K562 (cell line): ENCODE measurements around the gene STX3. TPM values are rescaled to one million over a fixed set of nuclear protein-coding genes. Genes with fewer than 3 reads are reported as not detected.

Experiments used
- BRCA1 ChIP-seq, 2 experiments: fragments of 450-650 bp in 1 of 2; sonication (generic) in 1 of 2; formaldehyde crosslinking in 1 of 2; IDR thresholded peaks; 2 replicates each; pipeline versions ENCODE4 v1.5.0 to v1.6.1; 2017 to 2020; ENCODE audit warnings: mild to moderate bottlenecking in 1 of 2, missing genetic modification reagents in 1 of 2
- DPF2 ChIP-seq: fragments of 450-650 bp; IDR thresholded peaks from 2 replicates; pipeline ENCODE4 v1.6.1; 2016
- EP400 ChIP-seq: fragments of 450-650 bp; IDR thresholded peaks from 2 replicates; pipeline ENCODE4 v1.6.1; 2017; ENCODE audit warnings: antibody characterized with exemption, mild to moderate bottlenecking, moderate library complexity
- GABPB1 ChIP-seq: sonication (generic); formaldehyde crosslinking; IDR thresholded peaks from 2 replicates; pipeline ENCODE4 v1.8.0; 2022; ENCODE audit warnings: mild to moderate bottlenecking, missing genetic modification reagents
- GTF2A2 ChIP-seq: IDR thresholded peaks from 2 replicates; pipeline ENCODE4 v1.6.1; 2016; ENCODE audit warnings: mild to moderate bottlenecking, missing genetic modification characterization, missing compliant biosample characterization
- NRF1 ChIP-seq, 2 experiments: fragments of 450-650 bp; IDR thresholded peaks in 1 of 2; conservative IDR thresholded peaks in 1 of 2; 2 replicates each; pipeline ENCODE4 v1.6.1; 2014; ENCODE audit warnings: mild to moderate bottlenecking in 2 of 2
- POLR2AphosphoS2 ChIP-seq: IDR thresholded peaks from 2 replicates; pipeline ENCODE4 v1.6.1; 2012; ENCODE audit warnings: low read length, improper control_type of control experiment
- SIN3B ChIP-seq: fragments of 450-650 bp; IDR thresholded peaks from 2 replicates; pipeline ENCODE4 v1.6.1; 2017; ENCODE audit warnings: low read depth, mild to moderate bottlenecking, moderate library complexity
- TAF9B ChIP-seq: fragments of 450-650 bp; IDR thresholded peaks from 2 replicates; pipeline ENCODE4 v1.6.1; 2018; ENCODE audit warnings: mild to moderate bottlenecking; ENCODE audit not compliant: partially characterized antibody
- TCF3 ChIP-seq: sonication (generic); formaldehyde crosslinking; IDR thresholded peaks from 2 replicates; pipeline ENCODE4 v1.4.0; 2020; ENCODE audit warnings: mild to moderate bottlenecking, missing genetic modification reagents
- TFAM ChIP-seq: fragments of 250-450 bp; sonication (Bioruptor Pico); conservative IDR thresholded peaks from 2 replicates; pipeline ENCODE4 v1.5.0; 2021; ENCODE audit warnings: mild to moderate bottlenecking, moderate library complexity
- TRIM24 ChIP-seq, 2 experiments: fragments of 450-650 bp; IDR thresholded peaks; 2 replicates each; pipeline ENCODE4 v1.6.1; 2016
- ZNF174 ChIP-seq: fragments of 250-450 bp; sonication (Bioruptor Pico); IDR thresholded peaks from 2 replicates; pipeline ENCODE4 v1.4.0; 2020; ENCODE audit warnings: mild to moderate bottlenecking
- ZNF384 ChIP-seq: IDR thresholded peaks from 2 replicates; pipeline ENCODE4 v1.6.1; 2012; ENCODE audit warnings: low read depth, low read length, improper control_type of control experiment
- ZNF75A ChIP-seq: fragments of 450-650 bp; formaldehyde crosslinking; IDR thresholded peaks from 2 replicates; pipeline ENCODE4 v1.4.0; 2020; ENCODE audit warnings: mild to moderate bottlenecking
- polyA plus RNA-seq, 8 experiments: library from polyadenylated mRNA; depleted of rRNA in 4 of 8; stranded (reverse) in 5 of 8; unstranded in 3 of 8; fragments of >200 nt; fragmentation: Nextera tagmentation in 2 of 8; fragmentation: Illumina TruSeq in 1 of 8; extraction: Ambion mirVana in 2 of 8; extraction: Trizol in 1 of 8; gene quantifications; 2 replicates each; pipeline versions ENCODE4 v1.2.1 to v1.2.3, GENCODE V29; 2011 to 2014; ENCODE audit warnings: inconsistent platforms in 1 of 8, missing spikeins in 1 of 8
- total RNA-seq, 7 experiments: library from RNA; depleted of rRNA in 6 of 7; stranded (reverse); fragments of >200 nt in 6 of 7; fragmentation: Illumina TruSeq in 2 of 7; extraction: Trizol in 2 of 7; gene quantifications; 2 replicates each; pipeline versions ENCODE4 v1.2.1 to v1.2.3, GENCODE V29; 2011 to 2021; ENCODE audit warnings: low replicate concordance in 1 of 7
- TF ChIP-seq, protein P1 (sequence below): sonication (generic); IDR thresholded peaks from 2 replicates; pipeline ENCODE4 v1.6.1; 2016
- TF ChIP-seq, protein P2 (sequence below), 2 experiments: fragments of 150-350 bp in 1 of 2; IDR thresholded peaks; 2 replicates each; pipeline ENCODE4 v1.6.1; 2012 to 2016; ENCODE audit warnings: low read depth in 2 of 2, low read length in 2 of 2, mild to moderate bottlenecking in 1 of 2, moderate library complexity in 1 of 2
- TF ChIP-seq, protein P3 (sequence below): fragments of 250-450 bp; sonication (Bioruptor Pico); IDR thresholded peaks from 2 replicates; pipeline ENCODE4 v1.8.0; 2021; ENCODE audit warnings: moderate library complexity, mild to moderate bottlenecking, inconsistent platforms
- TF ChIP-seq, protein P4 (sequence below): fragments of 250-450 bp; sonication (Bioruptor Pico); IDR thresholded peaks from 2 replicates; pipeline ENCODE4 v1.5.0; 2021
- TF ChIP-seq, protein P5 (sequence below): sonication (generic); formaldehyde crosslinking; IDR thresholded peaks from 2 replicates; pipeline ENCODE4 v1.4.0; 2020; ENCODE audit warnings: mild to moderate bottlenecking, missing genetic modification reagents

STX3 gene
- total and polyA plus RNA-seq, 9 of the 15 experiments (the other 6 are each of a cell fraction or from before 2014, with no cell fraction given) = 12.0 to 91.6 (median 48.7) TPM

DNA sequence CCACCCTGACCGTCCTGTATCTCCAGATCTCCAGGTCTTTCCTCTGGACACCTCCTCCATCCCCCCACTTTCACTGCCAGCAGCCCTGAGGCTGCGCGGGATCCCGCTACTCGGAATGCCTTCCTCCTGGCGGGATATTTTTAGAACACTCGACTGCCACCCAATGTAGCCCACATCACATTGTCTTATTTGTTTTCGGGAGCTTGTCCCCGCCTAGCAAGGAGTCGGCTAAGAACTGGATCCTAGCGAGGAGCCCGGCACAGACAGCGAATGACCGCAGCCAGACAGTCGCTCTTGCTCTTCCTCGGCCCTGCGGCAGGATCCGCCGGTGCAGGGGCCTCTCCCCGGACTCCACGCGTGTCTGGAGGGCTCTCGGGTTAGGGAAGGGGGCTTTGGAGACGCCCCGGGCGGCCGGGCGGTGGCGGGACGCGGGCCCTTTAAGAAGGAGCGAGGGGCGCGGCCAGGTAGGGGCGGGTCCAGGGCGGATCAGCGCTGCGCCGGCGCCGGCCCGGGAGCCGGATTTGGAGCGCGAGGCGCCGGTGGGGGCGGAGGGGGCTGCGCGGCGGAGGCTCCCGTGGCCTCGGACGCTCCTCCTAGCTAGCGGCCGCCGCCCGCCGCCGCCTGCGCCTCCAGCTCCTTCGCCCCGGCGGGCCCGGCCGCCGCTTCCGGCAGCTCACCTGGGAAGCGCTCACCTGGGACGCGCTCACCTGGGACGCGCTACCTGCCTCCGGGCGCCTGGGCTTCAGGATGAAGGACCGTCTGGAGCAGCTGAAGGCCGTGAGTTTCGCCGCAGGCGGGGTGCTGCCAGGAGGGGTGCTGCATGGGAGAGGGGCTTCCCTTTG lies at the start of gene STX3 (continued):
- TF ChIP-seq TAF9B (no peak), NRF1 (conservative IDR thresholded peaks at IDR 0.05 in 1 of 2, IDR thresholded peaks at IDR 0.05 in 1 of 2) (peak; percentile 91 to 92), ZNF174 (CRISPR knock-in tag) (no peak), TRIM24 (IDR thresholded peaks at IDR 0.05) (no peak), DPF2 (no peak), BRCA1 (IDR thresholded peaks at IDR 0.05) (no peak), BRCA1 (CRISPR knock-in tag; IDR thresholded peaks at IDR 0.05) (no peak), ZNF384 (no peak), GTF2A2 (no peak), SIN3B (peak; percentile 71), TCF3 (no peak), GABPB1 (CRISPR knock-in tag) (peak; percentile 26; the same call in 1 of the 2 replicates), ZNF75A (CRISPR knock-in tag) (no peak), EP400 (no peak), TFAM (CRISPR knock-in tag) (no peak), POLR2AphosphoS2 (no peak)
- TF ChIP-seq, protein P1, sequence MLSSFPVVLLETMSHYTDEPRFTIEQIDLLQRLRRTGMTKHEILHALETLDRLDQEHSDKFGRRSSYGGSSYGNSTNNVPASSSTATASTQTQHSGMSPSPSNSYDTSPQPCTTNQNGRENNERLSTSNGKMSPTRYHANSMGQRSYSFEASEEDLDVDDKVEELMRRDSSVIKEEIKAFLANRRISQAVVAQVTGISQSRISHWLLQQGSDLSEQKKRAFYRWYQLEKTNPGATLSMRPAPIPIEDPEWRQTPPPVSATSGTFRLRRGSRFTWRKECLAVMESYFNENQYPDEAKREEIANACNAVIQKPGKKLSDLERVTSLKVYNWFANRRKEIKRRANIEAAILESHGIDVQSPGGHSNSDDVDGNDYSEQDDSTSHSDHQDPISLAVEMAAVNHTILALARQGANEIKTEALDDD = no peak
- TF ChIP-seq, protein P2, sequence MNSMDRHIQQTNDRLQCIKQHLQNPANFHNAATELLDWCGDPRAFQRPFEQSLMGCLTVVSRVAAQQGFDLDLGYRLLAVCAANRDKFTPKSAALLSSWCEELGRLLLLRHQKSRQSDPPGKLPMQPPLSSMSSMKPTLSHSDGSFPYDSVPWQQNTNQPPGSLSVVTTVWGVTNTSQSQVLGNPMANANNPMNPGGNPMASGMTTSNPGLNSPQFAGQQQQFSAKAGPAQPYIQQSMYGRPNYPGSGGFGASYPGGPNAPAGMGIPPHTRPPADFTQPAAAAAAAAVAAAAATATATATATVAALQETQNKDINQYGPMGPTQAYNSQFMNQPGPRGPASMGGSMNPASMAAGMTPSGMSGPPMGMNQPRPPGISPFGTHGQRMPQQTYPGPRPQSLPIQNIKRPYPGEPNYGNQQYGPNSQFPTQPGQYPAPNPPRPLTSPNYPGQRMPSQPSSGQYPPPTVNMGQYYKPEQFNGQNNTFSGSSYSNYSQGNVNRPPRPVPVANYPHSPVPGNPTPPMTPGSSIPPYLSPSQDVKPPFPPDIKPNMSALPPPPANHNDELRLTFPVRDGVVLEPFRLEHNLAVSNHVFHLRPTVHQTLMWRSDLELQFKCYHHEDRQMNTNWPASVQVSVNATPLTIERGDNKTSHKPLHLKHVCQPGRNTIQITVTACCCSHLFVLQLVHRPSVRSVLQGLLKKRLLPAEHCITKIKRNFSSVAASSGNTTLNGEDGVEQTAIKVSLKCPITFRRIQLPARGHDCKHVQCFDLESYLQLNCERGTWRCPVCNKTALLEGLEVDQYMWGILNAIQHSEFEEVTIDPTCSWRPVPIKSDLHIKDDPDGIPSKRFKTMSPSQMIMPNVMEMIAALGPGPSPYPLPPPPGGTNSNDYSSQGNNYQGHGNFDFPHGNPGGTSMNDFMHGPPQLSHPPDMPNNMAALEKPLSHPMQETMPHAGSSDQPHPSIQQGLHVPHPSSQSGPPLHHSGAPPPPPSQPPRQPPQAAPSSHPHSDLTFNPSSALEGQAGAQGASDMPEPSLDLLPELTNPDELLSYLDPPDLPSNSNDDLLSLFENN (IDR thresholded peaks at IDR 0.05; ENCODE audit: low read depth in 2 of 2, low read length in 2 of 2) = no peak
- TF ChIP-seq, protein P3, sequence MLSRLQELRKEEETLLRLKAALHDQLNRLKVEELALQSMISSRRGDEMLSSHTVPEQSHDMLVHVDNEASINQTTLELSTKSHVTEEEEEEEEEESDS = no peak
- TF ChIP-seq, protein P4, sequence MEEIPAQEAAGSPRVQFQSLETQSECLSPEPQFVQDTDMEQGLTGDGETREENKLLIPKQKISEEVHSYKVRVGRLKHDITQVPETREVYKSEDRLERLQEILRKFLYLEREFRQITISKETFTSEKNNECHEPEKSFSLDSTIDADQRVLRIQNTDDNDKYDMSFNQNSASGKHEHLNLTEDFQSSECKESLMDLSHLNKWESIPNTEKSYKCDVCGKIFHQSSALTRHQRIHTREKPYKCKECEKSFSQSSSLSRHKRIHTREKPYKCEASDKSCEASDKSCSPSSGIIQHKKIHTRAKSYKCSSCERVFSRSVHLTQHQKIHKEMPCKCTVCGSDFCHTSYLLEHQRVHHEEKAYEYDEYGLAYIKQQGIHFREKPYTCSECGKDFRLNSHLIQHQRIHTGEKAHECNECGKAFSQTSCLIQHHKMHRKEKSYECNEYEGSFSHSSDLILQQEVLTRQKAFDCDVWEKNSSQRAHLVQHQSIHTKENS = no peak
- TF ChIP-seq, protein P5, sequence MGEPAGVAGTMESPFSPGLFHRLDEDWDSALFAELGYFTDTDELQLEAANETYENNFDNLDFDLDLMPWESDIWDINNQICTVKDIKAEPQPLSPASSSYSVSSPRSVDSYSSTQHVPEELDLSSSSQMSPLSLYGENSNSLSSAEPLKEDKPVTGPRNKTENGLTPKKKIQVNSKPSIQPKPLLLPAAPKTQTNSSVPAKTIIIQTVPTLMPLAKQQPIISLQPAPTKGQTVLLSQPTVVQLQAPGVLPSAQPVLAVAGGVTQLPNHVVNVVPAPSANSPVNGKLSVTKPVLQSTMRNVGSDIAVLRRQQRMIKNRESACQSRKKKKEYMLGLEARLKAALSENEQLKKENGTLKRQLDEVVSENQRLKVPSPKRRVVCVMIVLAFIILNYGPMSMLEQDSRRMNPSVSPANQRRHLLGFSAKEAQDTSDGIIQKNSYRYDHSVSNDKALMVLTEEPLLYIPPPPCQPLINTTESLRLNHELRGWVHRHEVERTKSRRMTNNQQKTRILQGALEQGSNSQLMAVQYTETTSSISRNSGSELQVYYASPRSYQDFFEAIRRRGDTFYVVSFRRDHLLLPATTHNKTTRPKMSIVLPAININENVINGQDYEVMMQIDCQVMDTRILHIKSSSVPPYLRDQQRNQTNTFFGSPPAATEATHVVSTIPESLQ (CRISPR knock-in tag) = no peak
